ENCODE data around the gene RXRA. TPM values are rescaled to one million over a fixed set of nuclear protein-coding genes. Genes with fewer than 3 reads are reported as not detected.

Gene RXRA
- total and polyA plus RNA-seq, 2 of the 4 experiments (the other 2 are of a cell fraction), result 7.5 to 17.9 TPM

- Histone ChIP-seq H3K4me3 (ENCODE audit: insufficient read depth, low read depth, low read length) (no peak overlapping the region), H4K91ac (ENCODE audit: insufficient read depth, low read depth, low read length) (no peak overlapping the region), H3K4me1 (ENCODE audit: control insufficient read depth, insufficient read depth, low read length) (peaks cover under 1% of the 10 kb centered on the region; the same call in 1 of the 2 replicates), H3K4me2 (ENCODE audit: low read depth, low read length) (no peak overlapping the region), H3K79me1 (ENCODE audit: low read depth in 1 of 2, low read length in 2 of 2) (no peaks in the 10 kb centered on the region), H2BK15ac (ENCODE audit: low read depth, low read length) (no peak overlapping the region), H3K4ac (ENCODE audit: low read depth, low read length) (no peak overlapping the region), H2AFZ (replicated peaks; ENCODE audit: low read length, poor library complexity) (no peak overlapping the region), H3K23ac (ENCODE audit: low read depth, low read length) (no peak overlapping the region; the same call in 1 of the 2 replicates), H4K8ac (ENCODE audit: low read depth in 2 of 2, low read length in 2 of 2) (no peak overlapping the region), H2AK5ac (ENCODE audit: low read depth, low read length) (no peak overlapping the region), H2BK5ac (ENCODE audit: low read depth, low read length, poor library complexity, severe bottlenecking) (no peak overlapping the region), H2AK9ac (replicated peaks; ENCODE audit: low read depth, low read length, poor library complexity) (no peak overlapping the region), H3K56ac (ENCODE audit: extremely low read depth, insufficient read depth, low read length) (no peak overlapping the region), H4K20me1 (ENCODE audit: insufficient read depth, low read length) (no peaks in the 10 kb centered on the region), H3K9me1 (ENCODE audit: insufficient read depth, low read length) (no peaks in the 10 kb centered on the region), H3K9ac (ENCODE audit: low read depth, low read length) (no peak overlapping the region), H2BK20ac (ENCODE audit: low read depth, low read length) (no peak overlapping the region), H3K27ac (ENCODE audit: insufficient read depth, low read length) (no peak overlapping the region), H3K18ac (ENCODE audit: low read depth, low read length) (no peak overlapping the region), H3K14ac (replicated peaks; ENCODE audit: low read depth, low read length) (no peak overlapping the region), H3K36me3 (ENCODE audit: control insufficient read depth, insufficient read depth, low read length) (no peaks in the 10 kb centered on the region), H3K27me3 (ENCODE audit: control insufficient read depth, insufficient read depth, low read length) (peaks cover 47% of the 10 kb centered on the region), H2BK120ac (ENCODE audit: low read depth, low read length) (no peak overlapping the region), H3K9me3 (ENCODE audit: control insufficient read depth, insufficient read depth, low read length) (no peaks in the 10 kb centered on the region; the same call in 1 of the 2 replicates), H4K5ac (ENCODE audit: low read depth, low read length) (no peak overlapping the region)
- CTCF ChIA-PET, result no interaction called here
- POLR2A ChIA-PET (ENCODE audit: unreplicated experiment), result no interaction called here
- dilution Hi-C loops (cut with HindIII; ENCODE audit: low sequenced_read_pairs, unreplicated experiment) (no loop called here), in situ Hi-C loops (cut with MboI; ENCODE audit: low sequenced_read_pairs) (no loop called here), intact Hi-C loops (cut with micrococcal nuclease) (no loop called here)
- 86% methylated on average over 2 of the region's 5 CpGs; no CpG with 5 or more reads in 1 of the 2 experiments for WGBS, 2 experiments (ENCODE audit: extremely low coverage in 2 of 2, insufficient read length in 1 of 2)
- TF ChIP-seq, protein P1, sequence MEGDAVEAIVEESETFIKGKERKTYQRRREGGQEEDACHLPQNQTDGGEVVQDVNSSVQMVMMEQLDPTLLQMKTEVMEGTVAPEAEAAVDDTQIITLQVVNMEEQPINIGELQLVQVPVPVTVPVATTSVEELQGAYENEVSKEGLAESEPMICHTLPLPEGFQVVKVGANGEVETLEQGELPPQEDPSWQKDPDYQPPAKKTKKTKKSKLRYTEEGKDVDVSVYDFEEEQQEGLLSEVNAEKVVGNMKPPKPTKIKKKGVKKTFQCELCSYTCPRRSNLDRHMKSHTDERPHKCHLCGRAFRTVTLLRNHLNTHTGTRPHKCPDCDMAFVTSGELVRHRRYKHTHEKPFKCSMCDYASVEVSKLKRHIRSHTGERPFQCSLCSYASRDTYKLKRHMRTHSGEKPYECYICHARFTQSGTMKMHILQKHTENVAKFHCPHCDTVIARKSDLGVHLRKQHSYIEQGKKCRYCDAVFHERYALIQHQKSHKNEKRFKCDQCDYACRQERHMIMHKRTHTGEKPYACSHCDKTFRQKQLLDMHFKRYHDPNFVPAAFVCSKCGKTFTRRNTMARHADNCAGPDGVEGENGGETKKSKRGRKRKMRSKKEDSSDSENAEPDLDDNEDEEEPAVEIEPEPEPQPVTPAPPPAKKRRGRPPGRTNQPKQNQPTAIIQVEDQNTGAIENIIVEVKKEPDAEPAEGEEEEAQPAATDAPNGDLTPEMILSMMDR (conservative IDR thresholded peaks at IDR 0.05; ENCODE audit: low read depth, low read length), result no peak
- ATAC-seq (ENCODE audit: low read depth) (no peak), DNase-seq (no peak)
- BruUV-seq (replicated peaks), result no TSS peak
These were observed 27.2 kb upstream of the RXRA start for GRCh38 chr9:134299068-134299467.
